HEK293T (cell line): ENCODE results near the gene DSCAM.

ENCODE experiments used
- FOXK2 ChIP-seq: fragments of 450-650 bp; IDR thresholded peaks from 2 replicates; pipeline ENCODE4 v1.6.1; 2016; ENCODE audit warnings: mild to moderate bottlenecking
- NFRKB ChIP-seq: fragments of 450-650 bp; IDR thresholded peaks from 2 replicates; pipeline ENCODE4 v1.6.1; 2016; ENCODE audit warnings: mild to moderate bottlenecking, moderate library complexity

DNA sequence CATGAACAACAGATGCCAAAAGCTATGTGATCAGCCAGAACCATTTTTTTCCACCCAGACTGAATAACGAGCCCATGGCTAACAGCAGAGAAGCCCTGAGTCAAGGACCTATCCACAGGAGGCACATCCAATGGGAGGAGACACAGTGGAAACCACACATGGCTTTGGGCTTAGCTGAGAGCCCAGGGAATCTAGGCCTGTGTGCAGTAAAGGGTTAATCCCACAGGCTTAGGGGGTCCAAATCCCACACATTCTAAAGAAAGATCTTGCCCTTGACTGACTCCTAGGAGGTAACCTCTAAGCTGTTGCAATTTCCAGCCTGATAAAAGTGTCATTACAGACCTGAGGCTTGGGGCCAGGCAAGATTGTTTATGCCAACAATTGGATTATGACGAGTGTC is 194.5 kb downstream of the DSCAM start:
- TF ChIP-seq NFRKB: no peak
- no peak for TF ChIP-seq FOXK2
